Limb (tissue), 2 donors: Measurements from ENCODE around the gene LRSAM1.

Experiments
- DNase-seq, 2 donors: peaks; one replicate each; pipeline ENCODE4 v3.0.0-alpha.2; 2016; ENCODE audit errors: extremely low spot score in 2 of 2

The LRSAM1 gene

GRCh38 chr9:127534250-127534906 lies 83.1 kb downstream of the LRSAM1 start:
- DNase-seq: no peak

- DNase-seq: no peak
Observed at GRCh38 chr9:127534931-127535330, 83.6 kb downstream of the LRSAM1 start.

- DNase-seq: no peak
Observed at GRCh38 chr9:127535396-127535795, 84.1 kb downstream of the LRSAM1 start.

GRCh38 chr9:127535834-127536233 lies 84.5 kb downstream of the LRSAM1 start:
- no peak for DNase-seq

GRCh38 chr9:127536499-127536898 lies 85.2 kb downstream of the LRSAM1 start:
- no peak for DNase-seq

- no peak for DNase-seq
Observed at GRCh38 chr9:127537014-127537413, 85.7 kb downstream of the LRSAM1 start.

- DNase-seq: no peak
Observed at GRCh38 chr9:127537792-127538191, 86.5 kb downstream of the LRSAM1 start.

GRCh38 chr9:127538849-127539258 lies 87.5 kb downstream of the LRSAM1 start:
- no peak for DNase-seq

GRCh38 chr9:127539259-127539981 lies 88.1 kb downstream of the LRSAM1 start:
- DNase-seq: no peak

GRCh38 chr9:127539982-127540663 lies 88.8 kb downstream of the LRSAM1 start:
- DNase-seq: no peak

- no peak for DNase-seq
Observed at GRCh38 chr9:127540664-127541041, 89.3 kb downstream of the LRSAM1 start.

- DNase-seq: no peak
Observed at GRCh38 chr9:127541176-127541575, 89.9 kb downstream of the LRSAM1 start.

GRCh38 chr9:127541865-127542264 lies 90.6 kb downstream of the LRSAM1 start:
- no peak for DNase-seq

GRCh38 chr9:127543221-127543620 lies 91.9 kb downstream of the LRSAM1 start:
- DNase-seq: no peak

- DNase-seq: no peak
Observed at GRCh38 chr9:127543973-127544533, 92.7 kb downstream of the LRSAM1 start.

- DNase-seq: peak in 1 of 2 donors; percentile 74
Observed at GRCh38 chr9:127545196-127546124, 94.2 kb downstream of the LRSAM1 start.

- no peak for DNase-seq
Observed at GRCh38 chr9:127546125-127546832, 95.0 kb downstream of the LRSAM1 start.

GRCh38 chr9:127548352-127548881 lies 97.1 kb downstream of the LRSAM1 start:
- DNase-seq: no peak

GRCh38 chr9:127549218-127549617 lies 97.9 kb downstream of the LRSAM1 start:
- no peak for DNase-seq

GRCh38 chr9:127549751-127550150 lies 98.4 kb downstream of the LRSAM1 start:
- DNase-seq: no peak
